Loucy (cell line): ENCODE results near the gene AKAP6.

Source experiments
- EZH2phosphoT487 ChIP-seq: fragments of 200-600 bp; IDR thresholded peaks from 2 replicates; pipeline ENCODE4 v1.6.1; 2018; ENCODE audit warnings: antibody characterized with exemption, mild to moderate bottlenecking, moderate library complexity, borderline replicate concordance
- TF ChIP-seq, protein P1 (sequence below): fragments of 200-600 bp; sonication (generic); conservative IDR thresholded peaks from 2 replicates; pipeline ENCODE4 v1.5.1; 2014; ENCODE audit warnings: mild to moderate bottlenecking, antibody characterized with exemption, low read length

DNA sequence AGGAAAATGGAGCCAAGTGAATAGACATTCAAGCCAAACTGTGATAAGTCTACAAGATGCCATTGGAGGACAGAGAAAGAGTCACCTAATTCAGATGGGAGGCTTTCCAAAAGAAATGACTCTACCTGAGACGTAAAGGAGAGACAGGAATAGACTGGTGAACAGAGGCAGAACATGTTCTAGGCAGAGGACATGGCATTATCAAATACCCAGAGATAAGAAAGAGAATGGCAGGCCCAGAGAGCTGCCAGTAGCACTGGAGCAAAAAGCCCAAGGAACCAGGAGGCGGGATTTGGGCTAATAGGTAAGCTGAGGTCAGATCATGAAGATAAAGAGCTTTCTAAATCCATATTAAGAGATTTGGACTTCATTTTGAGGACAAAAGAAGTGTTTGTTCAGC, 207.1 kb downstream of the AKAP6 start:
- TF ChIP-seq, protein P1, sequence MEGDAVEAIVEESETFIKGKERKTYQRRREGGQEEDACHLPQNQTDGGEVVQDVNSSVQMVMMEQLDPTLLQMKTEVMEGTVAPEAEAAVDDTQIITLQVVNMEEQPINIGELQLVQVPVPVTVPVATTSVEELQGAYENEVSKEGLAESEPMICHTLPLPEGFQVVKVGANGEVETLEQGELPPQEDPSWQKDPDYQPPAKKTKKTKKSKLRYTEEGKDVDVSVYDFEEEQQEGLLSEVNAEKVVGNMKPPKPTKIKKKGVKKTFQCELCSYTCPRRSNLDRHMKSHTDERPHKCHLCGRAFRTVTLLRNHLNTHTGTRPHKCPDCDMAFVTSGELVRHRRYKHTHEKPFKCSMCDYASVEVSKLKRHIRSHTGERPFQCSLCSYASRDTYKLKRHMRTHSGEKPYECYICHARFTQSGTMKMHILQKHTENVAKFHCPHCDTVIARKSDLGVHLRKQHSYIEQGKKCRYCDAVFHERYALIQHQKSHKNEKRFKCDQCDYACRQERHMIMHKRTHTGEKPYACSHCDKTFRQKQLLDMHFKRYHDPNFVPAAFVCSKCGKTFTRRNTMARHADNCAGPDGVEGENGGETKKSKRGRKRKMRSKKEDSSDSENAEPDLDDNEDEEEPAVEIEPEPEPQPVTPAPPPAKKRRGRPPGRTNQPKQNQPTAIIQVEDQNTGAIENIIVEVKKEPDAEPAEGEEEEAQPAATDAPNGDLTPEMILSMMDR: no peak
- TF ChIP-seq EZH2phosphoT487: no peak
